Stimulated activated CD8-positive, alpha-beta memory T cell treated with anti-CD3 and anti-CD28 coated beads, Interleukin-12 subunit alpha, Interleukin-12 subunit beta, amount 100 ng/mL, for 24 hours (primary cell): ENCODE data around the gene CFAP221.

ENCODE experiments used
- DNase-seq: peaks from one replicate; pipeline ENCODE4 v3.0.0-alpha.2; 2020; ENCODE audit errors: extremely low read depth

CFAP221 gene

GRCh38 chr2:119699016-119699606 lies 154.9 kb downstream of the CFAP221 start:
- no peak for DNase-seq

- no peak for DNase-seq
Measured at GRCh38 chr2:119700866-119701265, 156.6 kb downstream of the CFAP221 start.

- DNase-seq, result no peak
Measured at GRCh38 chr2:119701352-119701751, 157.1 kb downstream of the CFAP221 start.

- DNase-seq, result no peak
Measured at GRCh38 chr2:119702203-119702917, 158.1 kb downstream of the CFAP221 start.

GRCh38 chr2:119702918-119703401 lies 158.7 kb downstream of the CFAP221 start:
- no peak for DNase-seq

GRCh38 chr2:119703526-119703925 lies 159.3 kb downstream of the CFAP221 start:
- no peak for DNase-seq

- no peak for DNase-seq
Measured at GRCh38 chr2:119704670-119705120, 160.4 kb downstream of the CFAP221 start.

GRCh38 chr2:119706221-119706620 lies 162.0 kb downstream of the CFAP221 start:
- no peak for DNase-seq
